Vagina (tissue), 2 donors: Measurements from ENCODE around the gene MIA. TPM values are rescaled to one million over a fixed set of nuclear protein-coding genes. Genes with fewer than 3 reads are reported as not detected.

Experiments
- DNase-seq, 2 donors: peaks; one replicate each; pipeline ENCODE4 v3.0.0-alpha.2; 2017; ENCODE audit errors: extremely low spot score in 2 of 2
- H3K27ac ChIP-seq: fragments of 200-600 bp; sonication (generic); one replicate; pipeline ENCODE4 v1.5.1; 2019
- H3K27me3 ChIP-seq: fragments of 200-600 bp; sonication (generic); one replicate; pipeline ENCODE4 v1.5.1; 2019
- H3K36me3 ChIP-seq, 2 donors: fragments of 200-600 bp; sonication (generic); one replicate each; pipeline ENCODE4 v1.5.1; 2017 to 2019
- H3K4me1 ChIP-seq: fragments of 200-600 bp; sonication (generic); one replicate; pipeline ENCODE4 v1.5.1; 2019
- H3K4me3 ChIP-seq, 2 donors: fragments of 200-600 bp; sonication (generic); 1 replicate in 1 of 2; 2 replicates in 1 of 2; pipeline ENCODE4 v1.5.1; 2016 to 2019
- H3K9me3 ChIP-seq: fragments of 200-600 bp; sonication (generic); one replicate; pipeline ENCODE4 v1.5.1; 2019
- POLR2A ChIP-seq, 2 donors: fragments of 450-650 bp; IDR thresholded peaks; one replicate each; pipeline ENCODE4 v1.6.1; 2017; ENCODE audit warnings: antibody characterized with exemption in 2 of 2, mild to moderate bottlenecking in 2 of 2, moderate library complexity in 2 of 2
- POLR2AphosphoS5 ChIP-seq, 2 donors: sonication (generic); formaldehyde crosslinking; IDR thresholded peaks; one replicate each; pipeline ENCODE4 v1.9.0; 2017; ENCODE audit warnings: antibody characterized with exemption in 2 of 2, mild to moderate bottlenecking in 2 of 2, low read depth in 1 of 2; ENCODE audit not compliant: insufficient read depth in 1 of 2
- intact Hi-C: fragments of 100-400 bp; cut with DNase I; formaldehyde crosslinking; loops from one replicate; pipeline ENCODE4 v1.15.1; 2023
- total RNA-seq: library from RNA; depleted of rRNA; stranded (reverse); fragments of >200 nt; gene quantifications from one replicate; pipeline ENCODE4 v1.2.3, GENCODE V29; 2016
- TF ChIP-seq, protein P1 (sequence below), 3 experiments: fragments of 450-650 bp in 2 of 3; fragments of 200-600 bp in 1 of 3; sonication (generic) in 1 of 3; IDR thresholded peaks; one replicate each; pipeline ENCODE4 v1.5.1; 2017 to 2019; ENCODE audit warnings: antibody characterized with exemption in 3 of 3, mild to moderate bottlenecking in 2 of 3, moderate library complexity in 2 of 3

Gene MIA
- total RNA-seq, 1 donor from 2014 or later = 11.0 TPM

DNA sequence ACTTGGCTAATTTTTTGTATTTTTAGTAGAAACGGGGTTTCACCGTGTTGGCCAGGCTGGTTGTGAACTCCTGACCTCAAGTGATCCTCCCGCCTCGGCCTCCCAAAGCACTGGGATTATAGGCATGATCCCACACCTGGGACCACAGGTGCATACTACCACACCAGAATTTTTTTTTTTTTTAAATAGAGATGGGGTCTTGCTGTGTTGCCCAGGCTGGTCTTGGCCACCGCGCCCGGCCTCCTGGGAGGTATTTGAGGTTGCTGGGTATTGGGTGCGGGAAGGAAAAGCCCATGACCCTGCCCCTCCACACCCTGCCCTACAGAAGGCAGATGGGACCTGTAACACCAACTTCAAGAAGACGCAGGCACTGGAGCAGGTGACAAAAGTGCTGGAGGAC is 38.7 kb upstream of the MIA start:
- DNase-seq = no peak
- Histone ChIP-seq H3K36me3 (peaks cover 0 to 83% of the 10 kb centered on the region in 2 donors), H3K4me1 (peaks cover 32% of the 10 kb centered on the region), H3K27ac (peak overlapping the region; percentile 33), H3K4me3 (no peak overlapping the region), H3K27me3 (no peaks in the 10 kb centered on the region), H3K9me3 (no peaks in the 10 kb centered on the region)
- TF ChIP-seq POLR2AphosphoS5 (IDR thresholded peaks at IDR 0.05; ENCODE audit: insufficient read depth in 1 of 2, low read depth in 1 of 2) (no peak), POLR2A (IDR thresholded peaks at IDR 0.05) (no peak)
- TF ChIP-seq, protein P1, sequence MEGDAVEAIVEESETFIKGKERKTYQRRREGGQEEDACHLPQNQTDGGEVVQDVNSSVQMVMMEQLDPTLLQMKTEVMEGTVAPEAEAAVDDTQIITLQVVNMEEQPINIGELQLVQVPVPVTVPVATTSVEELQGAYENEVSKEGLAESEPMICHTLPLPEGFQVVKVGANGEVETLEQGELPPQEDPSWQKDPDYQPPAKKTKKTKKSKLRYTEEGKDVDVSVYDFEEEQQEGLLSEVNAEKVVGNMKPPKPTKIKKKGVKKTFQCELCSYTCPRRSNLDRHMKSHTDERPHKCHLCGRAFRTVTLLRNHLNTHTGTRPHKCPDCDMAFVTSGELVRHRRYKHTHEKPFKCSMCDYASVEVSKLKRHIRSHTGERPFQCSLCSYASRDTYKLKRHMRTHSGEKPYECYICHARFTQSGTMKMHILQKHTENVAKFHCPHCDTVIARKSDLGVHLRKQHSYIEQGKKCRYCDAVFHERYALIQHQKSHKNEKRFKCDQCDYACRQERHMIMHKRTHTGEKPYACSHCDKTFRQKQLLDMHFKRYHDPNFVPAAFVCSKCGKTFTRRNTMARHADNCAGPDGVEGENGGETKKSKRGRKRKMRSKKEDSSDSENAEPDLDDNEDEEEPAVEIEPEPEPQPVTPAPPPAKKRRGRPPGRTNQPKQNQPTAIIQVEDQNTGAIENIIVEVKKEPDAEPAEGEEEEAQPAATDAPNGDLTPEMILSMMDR (IDR thresholded peaks at IDR 0.05) = no peak
- intact Hi-C loops = no loop called here

DNA sequence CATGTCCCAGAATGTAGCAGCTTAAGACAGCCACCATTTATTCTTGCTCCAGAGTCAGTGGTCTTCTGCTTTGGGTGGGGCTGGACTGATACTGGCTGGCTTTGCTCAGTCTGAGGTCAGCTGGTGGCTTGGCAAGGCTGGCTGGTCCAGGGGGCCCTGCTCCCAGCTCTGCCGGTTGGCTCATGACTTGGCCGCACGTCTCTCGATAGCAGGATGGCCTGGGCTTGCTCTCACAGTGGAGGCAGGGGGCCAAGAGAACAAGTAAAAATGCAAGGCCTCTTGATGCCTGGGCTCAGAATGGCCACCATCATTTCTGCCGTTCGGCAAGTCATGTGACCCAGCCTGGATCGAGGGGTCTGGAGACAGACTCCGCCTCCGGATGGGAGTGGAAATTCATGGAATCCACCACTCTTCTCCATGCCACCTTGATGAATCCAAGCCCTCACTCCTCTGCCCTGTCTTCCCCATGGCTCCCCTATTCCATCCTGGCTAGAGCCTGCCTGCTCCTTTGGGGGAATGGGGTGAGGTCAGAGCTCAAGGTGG is 38.1 kb upstream of the MIA start:
- DNase-seq = no peak
- Histone ChIP-seq H3K9me3 (no peaks in the 10 kb centered on the region), H3K27me3 (no peaks in the 10 kb centered on the region), H3K4me1 (peaks cover 33% of the 10 kb centered on the region), H3K36me3 (peaks cover 0 to 80% of the 10 kb centered on the region in 2 donors), H3K4me3 (no peak overlapping the region), H3K27ac (peak overlapping the region; percentile 33)
- TF ChIP-seq, protein P1 (IDR thresholded peaks at IDR 0.05) = no peak
- TF ChIP-seq POLR2AphosphoS5 (IDR thresholded peaks at IDR 0.05; ENCODE audit: insufficient read depth in 1 of 2, low read depth in 1 of 2) = peak in 1 of 2 donors; percentile 21
- intact Hi-C loops = no loop called here

DNA sequence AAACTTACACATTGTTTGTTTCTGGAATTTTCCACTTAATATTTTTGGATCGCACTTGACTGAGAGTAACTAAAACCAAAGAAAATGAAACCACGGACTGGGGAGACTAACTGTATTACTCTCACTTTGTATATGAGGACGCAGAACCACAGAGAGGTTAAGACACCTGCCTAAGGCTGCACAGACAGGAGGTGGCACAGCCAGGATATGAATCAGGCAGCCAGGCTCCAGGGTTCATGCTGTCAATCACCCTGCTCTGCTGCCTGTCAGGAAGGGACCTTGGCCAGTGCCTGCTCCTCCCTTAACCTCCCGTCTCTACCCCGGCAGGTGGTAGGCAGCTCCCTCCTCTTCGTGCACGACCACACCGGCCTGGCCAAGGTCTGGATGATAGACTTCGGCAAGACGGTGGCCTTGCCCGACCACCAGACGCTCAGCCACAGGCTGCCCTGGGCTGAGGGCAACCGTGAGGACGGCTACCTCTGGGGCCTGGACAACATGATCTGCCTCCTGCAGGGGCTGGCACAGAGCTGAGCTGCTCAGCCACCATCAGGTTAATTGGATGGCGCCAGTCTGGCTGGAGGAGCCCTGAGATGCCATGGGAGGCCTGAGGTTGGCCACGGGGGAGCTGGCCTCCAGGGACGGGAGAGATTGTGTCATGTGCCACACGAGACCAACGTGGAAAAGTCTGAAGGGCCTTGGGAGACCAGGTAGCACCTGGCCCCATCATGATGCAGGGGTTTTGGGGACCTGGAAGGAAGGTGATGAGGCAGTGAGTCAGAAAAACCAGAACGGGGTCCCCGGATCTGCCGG is 36.1 kb upstream of the MIA start:
- intact Hi-C loops = no loop called here
- Histone ChIP-seq H3K9me3 (no peaks in the 10 kb centered on the region), H3K36me3 (peaks cover 0 to 59% of the 10 kb centered on the region in 2 donors), H3K27ac (peak overlapping the region; percentile 72), H3K27me3 (no peaks in the 10 kb centered on the region), H3K4me3 (no peak overlapping the region), H3K4me1 (peaks cover 33% of the 10 kb centered on the region)
- TF ChIP-seq, protein P1 (IDR thresholded peaks at IDR 0.05) = no peak
- TF ChIP-seq POLR2A (IDR thresholded peaks at IDR 0.05) (no peak), POLR2AphosphoS5 (IDR thresholded peaks at IDR 0.05; ENCODE audit: insufficient read depth in 1 of 2, low read depth in 1 of 2) (no peak)
- no peak for DNase-seq

DNA sequence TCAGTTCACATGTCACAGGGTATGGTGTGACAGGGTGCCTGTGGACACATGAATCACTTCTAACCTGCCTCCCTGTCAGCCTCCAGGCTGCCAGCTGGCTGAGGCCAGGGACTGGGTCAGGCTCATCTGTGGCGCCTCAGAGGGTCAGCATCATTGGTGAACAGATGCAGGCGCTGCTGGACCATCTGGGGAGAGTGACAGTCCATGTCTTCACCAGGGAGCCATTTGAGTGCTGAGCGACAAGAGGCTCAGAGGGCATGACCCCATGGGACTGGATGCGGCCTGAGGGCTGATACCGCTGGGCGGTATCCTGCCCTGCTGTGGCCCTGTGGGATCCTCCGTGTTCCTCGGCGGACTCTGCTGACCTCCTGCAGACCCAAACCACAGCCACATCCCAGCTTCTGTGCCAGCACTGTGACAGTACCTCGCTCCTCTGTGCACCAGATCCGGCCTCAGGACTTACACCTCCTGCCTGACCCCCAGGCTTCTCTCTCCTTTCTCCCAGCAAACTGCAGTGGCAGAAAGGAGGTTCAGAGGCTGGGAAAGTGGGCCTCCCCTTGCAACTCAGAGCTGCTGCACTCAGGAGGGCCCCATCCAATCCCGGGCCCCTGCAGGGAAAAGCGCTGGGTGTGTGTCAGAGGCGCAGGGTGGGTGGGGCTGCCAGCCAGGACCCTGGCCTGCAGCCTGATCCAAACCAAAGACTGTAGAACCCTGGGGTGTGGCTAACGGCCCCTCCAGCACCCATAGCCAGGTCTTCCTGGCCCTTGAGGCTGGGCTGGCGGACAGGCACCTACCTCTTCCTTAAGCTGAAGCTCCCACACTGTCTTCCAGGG is 35.2 kb upstream of the MIA start:
- peak overlapping the region; percentile 72 for H3K27ac ChIP-seq
- no peak for DNase-seq
- H3K4me3 ChIP-seq = peak overlapping the region in 1 of 2 donors; percentile 25
- intact Hi-C loops = no loop called here
- TF ChIP-seq POLR2AphosphoS5 (IDR thresholded peaks at IDR 0.05; ENCODE audit: insufficient read depth in 1 of 2, low read depth in 1 of 2) = peak in 1 of 2 donors; percentile 69
- no peak for TF ChIP-seq POLR2A (IDR thresholded peaks at IDR 0.05)
- TF ChIP-seq, protein P1 (IDR thresholded peaks at IDR 0.05) = no peak
- no peaks in the 10 kb centered on the region for H3K27me3 ChIP-seq
- peaks cover 0 to 51% of the 10 kb centered on the region in 2 donors for H3K36me3 ChIP-seq
- H3K4me1 ChIP-seq = peaks cover 33% of the 10 kb centered on the region
- H3K9me3 ChIP-seq = no peaks in the 10 kb centered on the region
